ENCODE data around the gene CCDC183. TPM values are rescaled to one million over a fixed set of nuclear protein-coding genes. Genes with fewer than 3 reads are reported as not detected.
A peak's percentile ranks its signal among the peaks of the same experiment; 100 is the strongest.

The CCDC183 gene
- total RNA-seq, 1 donor = not detected

- no peak for TF ChIP-seq CTCF (IDR thresholded peaks at IDR 0.05; ENCODE audit: insufficient read depth, low read length)
- no peak for DNase-seq (ENCODE audit: low read depth)
- H3K4me3 ChIP-seq (ENCODE audit: low read depth, low read length) = no peak overlapping the region
Observed at GRCh38 chr9:136805207-136805740, 9.1 kb downstream of the CCDC183 start.

GRCh38 chr9:136806067-136806466 lies 9.9 kb downstream of the CCDC183 start:
- no peak for TF ChIP-seq CTCF (IDR thresholded peaks at IDR 0.05; ENCODE audit: insufficient read depth, low read length)
- no peak overlapping the region for H3K4me3 ChIP-seq (ENCODE audit: low read depth, low read length)
- DNase-seq (ENCODE audit: low read depth) = no peak

- DNase-seq (ENCODE audit: low read depth) = no peak
- TF ChIP-seq CTCF (IDR thresholded peaks at IDR 0.05; ENCODE audit: insufficient read depth, low read length) = no peak
- H3K4me3 ChIP-seq (ENCODE audit: low read depth, low read length) = peak overlapping the region; percentile 75
Observed at GRCh38 chr9:136806631-136807201, 10.6 kb downstream of the CCDC183 start.

- peak; percentile 63 for DNase-seq (ENCODE audit: low read depth)
- TF ChIP-seq CTCF (IDR thresholded peaks at IDR 0.05; ENCODE audit: insufficient read depth, low read length) = no peak
- peak within 1 kb of the TSS; percentile 84 for H3K4me3 ChIP-seq (ENCODE audit: low read depth, low read length)
Observed at GRCh38 chr9:136807281-136808074, 11.3 kb downstream of the CCDC183 start, which contains the start of gene RABL6. Gene RABL6 (plus strand): TSS chr9:136807948. CDS start chr9:136808197, 249 bp downstream.

GRCh38 chr9:136808075-136808805 lies 12.1 kb downstream of the CCDC183 start:
- H3K4me3 ChIP-seq (ENCODE audit: low read depth, low read length) = peak overlapping the region; percentile 84
- TF ChIP-seq CTCF (IDR thresholded peaks at IDR 0.05; ENCODE audit: insufficient read depth, low read length) = no peak
- no peak for DNase-seq (ENCODE audit: low read depth)

- peak overlapping the region; percentile 84 for H3K4me3 ChIP-seq (ENCODE audit: low read depth, low read length)
- no peak for TF ChIP-seq CTCF (IDR thresholded peaks at IDR 0.05; ENCODE audit: insufficient read depth, low read length)
- peak; percentile 51 for DNase-seq (ENCODE audit: low read depth)
Observed at GRCh38 chr9:136808806-136809158, 12.6 kb downstream of the CCDC183 start.

Measured in fibroblast of the aortic adventitia (primary cell).